IMR-90 (cell line): ENCODE results near the gene UTF1. TPM values are rescaled to one million over a fixed set of nuclear protein-coding genes. Genes with fewer than 3 reads are reported as not detected.

Source experiments
- ATAC-seq: fragments of 200-7000 bp; cut with Tn5 transposase; 2 replicates; pipeline ENCODE4 v1.9.1; 2020; ENCODE audit warnings: low read depth, mild to moderate bottlenecking, moderate library complexity
- BruUV-seq: library from RNA; stranded (reverse); fragments of 400-500 nt; replicated peaks from 2 replicates; lab custom pipeline; 2021; lab: Mats Ljungman, UMichigan
- CTCF ChIA-PET: fragments of 300-600 bp; formaldehyde crosslinking; extraction: SDS; loops from one replicate; lab custom pipeline; 2021; ENCODE audit warnings: antibody characterized with exemption; lab: Yijun Ruan, JAX
- POLR2A ChIA-PET: fragments of 300-600 bp; sonication (Branson Sonifier 250); formaldehyde crosslinking; loops from one replicate; lab custom pipeline; 2022; ENCODE audit warnings: antibody characterized with exemption; ENCODE audit not compliant: unreplicated experiment; lab: Charles Lee
- DNase-seq: peaks from one replicate; pipeline ENCODE4 v3.0.0; 2013
- H2AFZ ChIP-seq: replicated peaks from 2 replicates; pipeline ENCODE3; 2013; ENCODE audit warnings: low read length, mild to moderate bottlenecking; ENCODE audit not compliant: poor library complexity
- H2AK5ac ChIP-seq: 2 replicates; pipeline ENCODE4 v1.6.1; 2013; ENCODE audit warnings: low read depth, low read length, inconsistent platforms
- H2AK9ac ChIP-seq: replicated peaks from 2 replicates; pipeline ENCODE3; 2013; ENCODE audit warnings: mild to moderate bottlenecking, low read depth, low read length, moderate library complexity; ENCODE audit not compliant: poor library complexity
- H2BK120ac ChIP-seq: 2 replicates; pipeline ENCODE4 v1.6.1; 2013; ENCODE audit warnings: low read depth, low read length, inconsistent platforms
- H2BK15ac ChIP-seq: 3 replicates; pipeline ENCODE4 v1.6.1; 2013; ENCODE audit warnings: low read depth, low read length, inconsistent platforms
- H2BK20ac ChIP-seq: 2 replicates; pipeline ENCODE4 v1.6.1; 2013; ENCODE audit warnings: low read depth, mild to moderate bottlenecking, inconsistent platforms, low read length, moderate library complexity
- H2BK5ac ChIP-seq: 2 replicates; pipeline ENCODE4 v1.6.1; 2013; ENCODE audit warnings: mild to moderate bottlenecking, low read depth, low read length, inconsistent platforms; ENCODE audit not compliant: poor library complexity, severe bottlenecking
- H3K14ac ChIP-seq: replicated peaks from 2 replicates; pipeline ENCODE4 v1.6.1; 2013; ENCODE audit warnings: low read depth, low read length, inconsistent platforms
- H3K18ac ChIP-seq: 2 replicates; pipeline ENCODE4 v1.6.1; 2013; ENCODE audit warnings: low read depth, low read length, control low read depth
- H3K23ac ChIP-seq: 2 replicates; pipeline ENCODE4 v1.6.1; 2013; ENCODE audit warnings: low read depth, low read length, inconsistent platforms
- H3K27ac ChIP-seq: 2 replicates; pipeline ENCODE4 v1.5.1; 2013; ENCODE audit warnings: mild to moderate bottlenecking, control low read depth, low read length; ENCODE audit not compliant: insufficient read depth
- H3K27me3 ChIP-seq: 2 replicates; pipeline ENCODE4 v1.6.1; 2013; ENCODE audit warnings: low read length; ENCODE audit not compliant: control insufficient read depth, insufficient read depth
- H3K36me3 ChIP-seq: 2 replicates; pipeline ENCODE4 v1.6.1; 2013; ENCODE audit warnings: low read length, mixed read lengths; ENCODE audit not compliant: control insufficient read depth, insufficient read depth
- H3K4ac ChIP-seq: 2 replicates; pipeline ENCODE4 v1.6.1; 2013; ENCODE audit warnings: low read depth, low read length, inconsistent platforms
- H3K4me1 ChIP-seq: 2 replicates; pipeline ENCODE4 v1.6.1; 2013; ENCODE audit warnings: low read length, mixed read lengths; ENCODE audit not compliant: control insufficient read depth, insufficient read depth
- H3K4me2 ChIP-seq: 2 replicates; pipeline ENCODE4 v1.6.1; 2013; ENCODE audit warnings: low read depth, mild to moderate bottlenecking, control low read depth, low read length, moderate library complexity
- H3K4me3 ChIP-seq: 2 replicates; pipeline ENCODE4 v1.5.1; 2013; ENCODE audit warnings: low read depth, mild to moderate bottlenecking, control low read depth, low read length, moderate library complexity; ENCODE audit not compliant: insufficient read depth
- H3K56ac ChIP-seq: 2 replicates; pipeline ENCODE4 v1.6.1; 2013; ENCODE audit warnings: low read length, inconsistent platforms; ENCODE audit not compliant: insufficient read depth; ENCODE audit errors: extremely low read depth
- H3K79me1 ChIP-seq, 2 experiments: 2 replicates each; pipeline ENCODE4 v1.6.1; 2013; ENCODE audit warnings: low read length in 2 of 2, inconsistent platforms in 1 of 2, low read depth in 1 of 2
- H3K9ac ChIP-seq: 2 replicates; pipeline ENCODE4 v1.6.1; 2013; ENCODE audit warnings: low read depth, low read length, control low read depth
- H3K9me1 ChIP-seq: 2 replicates; pipeline ENCODE4 v1.6.1; 2013; ENCODE audit warnings: low read length, inconsistent platforms; ENCODE audit not compliant: insufficient read depth
- H3K9me3 ChIP-seq: 2 replicates; pipeline ENCODE4 v1.6.1; 2013; ENCODE audit warnings: low read length; ENCODE audit not compliant: control insufficient read depth, insufficient read depth
- H4K20me1 ChIP-seq: 2 replicates; pipeline ENCODE4 v1.6.1; 2013; ENCODE audit warnings: low read length, inconsistent platforms; ENCODE audit not compliant: insufficient read depth
- H4K5ac ChIP-seq: 2 replicates; pipeline ENCODE4 v1.6.1; 2013; ENCODE audit warnings: mild to moderate bottlenecking, low read depth, low read length, control low read depth
- H4K8ac ChIP-seq, 2 experiments: 2 replicates each; pipeline ENCODE4 v1.6.1; 2013; ENCODE audit warnings: low read depth in 2 of 2, low read length in 2 of 2, control low read depth in 1 of 2, inconsistent platforms in 1 of 2
- H4K91ac ChIP-seq: 2 replicates; pipeline ENCODE4 v1.6.1; 2013; ENCODE audit warnings: low read depth, low read length, inconsistent platforms; ENCODE audit not compliant: insufficient read depth
- BHLHE40 ChIP-seq: fragments of 150-350 bp; IDR thresholded peaks from 2 replicates; pipeline ENCODE4 v1.6.1; 2016; ENCODE audit warnings: mild to moderate bottlenecking, low read depth, low read length
- CEBPB ChIP-seq: IDR thresholded peaks from 2 replicates; pipeline ENCODE4 v1.6.1; 2012; ENCODE audit warnings: low read depth, low read length, improper control_type of control experiment
- CHD1 ChIP-seq: IDR thresholded peaks from 2 replicates; pipeline ENCODE4 v1.6.1; 2012; ENCODE audit warnings: low read depth, low read length, improper control_type of control experiment
- CTCF ChIP-seq: conservative IDR thresholded peaks from 2 replicates; pipeline ENCODE4 v1.5.1; 2012; ENCODE audit warnings: mild to moderate bottlenecking, low read depth, low read length, improper control_type of control experiment
- ELK1 ChIP-seq: fragments of 150-350 bp; IDR thresholded peaks from 2 replicates; pipeline ENCODE4 v1.6.1; 2016; ENCODE audit warnings: low read depth, mild to moderate bottlenecking, low read length, moderate library complexity, borderline replicate concordance
- FOS ChIP-seq: fragments of 150-350 bp; IDR thresholded peaks from 2 replicates; pipeline ENCODE4 v1.6.1; 2016; ENCODE audit warnings: low read depth, low read length
- MAFK ChIP-seq: IDR thresholded peaks from 2 replicates; pipeline ENCODE4 v1.6.1; 2012; ENCODE audit warnings: low read depth, low read length, improper control_type of control experiment
- MAZ ChIP-seq: IDR thresholded peaks from 2 replicates; pipeline ENCODE4 v1.6.1; 2012; ENCODE audit warnings: low read depth, mild to moderate bottlenecking, low read length, improper control_type of control experiment, moderate library complexity, borderline replicate concordance
- MXI1 ChIP-seq: IDR thresholded peaks from 2 replicates; pipeline ENCODE4 v1.6.1; 2012; ENCODE audit warnings: low read depth, mild to moderate bottlenecking, low read length, moderate library complexity, borderline replicate concordance
- NFE2L2 ChIP-seq: fragments of 150-350 bp; IDR thresholded peaks from 2 replicates; pipeline ENCODE4 v1.6.1; 2016; ENCODE audit warnings: low read depth, mild to moderate bottlenecking, low read length
- POLR2A ChIP-seq: IDR thresholded peaks from 2 replicates; pipeline ENCODE4 v1.6.1; 2012; ENCODE audit warnings: mild to moderate bottlenecking, low read depth, low read length
- RAD21 ChIP-seq: IDR thresholded peaks from 2 replicates; pipeline ENCODE4 v1.6.1; 2012; ENCODE audit warnings: low read length, improper control_type of control experiment
- RCOR1 ChIP-seq: IDR thresholded peaks from 2 replicates; pipeline ENCODE4 v1.6.1; 2012; ENCODE audit warnings: mild to moderate bottlenecking, low read length, improper control_type of control experiment; ENCODE audit not compliant: insufficient replicate concordance
- RFX5 ChIP-seq: IDR thresholded peaks from 2 replicates; pipeline ENCODE4 v1.8.0; 2012; ENCODE audit warnings: low read depth, mild to moderate bottlenecking, low read length, moderate library complexity
- SMC3 ChIP-seq: fragments of 150-350 bp; IDR thresholded peaks from 2 replicates; pipeline ENCODE4 v1.6.1; 2016; ENCODE audit warnings: low read depth, mild to moderate bottlenecking, antibody characterized with exemption, low read length, moderate library complexity
- USF2 ChIP-seq: fragments of 150-350 bp; IDR thresholded peaks from 2 replicates; pipeline ENCODE4 v1.6.1; 2017; ENCODE audit warnings: mild to moderate bottlenecking, antibody characterized with exemption, low read length, low read depth
- WGBS, 2 experiments: methylation state at CpG; one replicate each; pipeline versions ENCODE4 v1.1.5 to v1.1.7; 2013; ENCODE audit warnings: missing lambda C conversion rate in 2 of 2; ENCODE audit not compliant: insufficient read length in 1 of 2; ENCODE audit errors: extremely low coverage in 2 of 2; 5-methylcytosine and 5-hydroxymethylcytosine counted together
- dilution Hi-C: fragments of 300-500 bp; cut with HindIII; formaldehyde crosslinking; loops from one replicate; pipeline ENCODE4 v1.14.3; 2018; ENCODE audit warnings: low sequenced_read_pairs; ENCODE audit not compliant: unreplicated experiment
- in situ Hi-C: fragments of 300-500 bp; cut with MboI; formaldehyde crosslinking; loops from 3 replicates; pipeline ENCODE4 v1.14.3; 2019; ENCODE audit warnings: low sequenced_read_pairs, inconsistent platforms, mixed read lengths
- intact Hi-C: fragments of 100-400 bp; cut with micrococcal nuclease; formaldehyde crosslinking; loops from 2 replicates; pipeline ENCODE4 v1.10.0; 2022
- polyA plus RNA-seq, 3 experiments: library from polyadenylated mRNA; depleted of rRNA; stranded (reverse); fragments of >200 nt; gene quantifications; 2 replicates each; pipeline ENCODE4 v1.2.3, GENCODE V29; 2012; ENCODE audit warnings: low replicate concordance in 1 of 3
- total RNA-seq: library from RNA; depleted of rRNA; stranded (reverse); fragments of >200 nt; gene quantifications from 2 replicates; pipeline ENCODE4 v1.2.3, GENCODE V29; 2012

Gene UTF1
- total and polyA plus RNA-seq, 2 of the 4 experiments (the other 2 are of a cell fraction), result not detected

- ATAC-seq, result no peak
- H3K9me3 ChIP-seq, result peaks cover 4% of the 10 kb centered on the region; the same call in 1 of the 2 replicates
Observed at GRCh38 chr10:133189256-133189655, 40.8 kb upstream of the UTF1 start.

More at GRCh38 chr10:133189256-133189655, 40.8 kb upstream of the UTF1 start:
- Histone ChIP-seq H3K4ac (no peak overlapping the region), H3K14ac (no peak overlapping the region), H3K18ac (no peak overlapping the region), H3K4me1 (no peaks in the 10 kb centered on the region), H2BK5ac (no peak overlapping the region), H3K4me2 (no peak overlapping the region), H2BK120ac (no peak overlapping the region), H3K4me3 (no peak overlapping the region), H3K36me3 (no peaks in the 10 kb centered on the region), H2BK20ac (no peak overlapping the region), H3K27me3 (no peaks in the 10 kb centered on the region), H3K79me1 (no peaks in the 10 kb centered on the region), H4K20me1 (no peaks in the 10 kb centered on the region), H3K23ac (no peak overlapping the region), H4K8ac (no peak overlapping the region), H3K9ac (no peak overlapping the region), H2BK15ac (no peak overlapping the region), H3K27ac (no peak overlapping the region), H4K5ac (no peak overlapping the region), H2AFZ (no peak overlapping the region), H3K56ac (no peak overlapping the region), H4K91ac (no peak overlapping the region), H2AK5ac (no peak overlapping the region), H3K9me1 (no peaks in the 10 kb centered on the region), H2AK9ac (no peak overlapping the region)
- WGBS, 2 experiments, result 66% methylated on average over 3 of the region's 22 CpGs; no CpG with 5 or more reads in 1 of the 2 experiments
- DNase-seq, result no peak
- dilution Hi-C loops, result no loop called here
- POLR2A ChIA-PET, result no interaction called here
- no TSS peak for BruUV-seq
- intact Hi-C loops, result no loop called here
- in situ Hi-C loops, result no loop called here
- TF ChIP-seq RAD21, result no peak
- no peak for TF ChIP-seq POLR2A
- no peak for TF ChIP-seq RCOR1
- no peak for TF ChIP-seq RFX5
- no peak for TF ChIP-seq MXI1
- TF ChIP-seq CTCF, result no peak
- TF ChIP-seq BHLHE40, result no peak
- TF ChIP-seq CEBPB, result no peak
- TF ChIP-seq FOS, result no peak
- TF ChIP-seq NFE2L2, result no peak
- no peak for TF ChIP-seq MAFK
- no peak for TF ChIP-seq CHD1
- no peak for TF ChIP-seq ELK1
- TF ChIP-seq MAZ, result no peak
- TF ChIP-seq SMC3, result no peak
- no peak for TF ChIP-seq USF2
- CTCF ChIA-PET, result no interaction called here
